GM15510 (cell line): ENCODE data around the gene NFIC.

Experiments
- POLR2A ChIP-seq: IDR thresholded peaks from 3 replicates; pipeline ENCODE4 v1.6.1; 2011; ENCODE audit warnings: borderline replicate concordance; ENCODE audit not compliant: insufficient read length; ENCODE audit errors: extremely low read depth

Gene NFIC

DNA sequence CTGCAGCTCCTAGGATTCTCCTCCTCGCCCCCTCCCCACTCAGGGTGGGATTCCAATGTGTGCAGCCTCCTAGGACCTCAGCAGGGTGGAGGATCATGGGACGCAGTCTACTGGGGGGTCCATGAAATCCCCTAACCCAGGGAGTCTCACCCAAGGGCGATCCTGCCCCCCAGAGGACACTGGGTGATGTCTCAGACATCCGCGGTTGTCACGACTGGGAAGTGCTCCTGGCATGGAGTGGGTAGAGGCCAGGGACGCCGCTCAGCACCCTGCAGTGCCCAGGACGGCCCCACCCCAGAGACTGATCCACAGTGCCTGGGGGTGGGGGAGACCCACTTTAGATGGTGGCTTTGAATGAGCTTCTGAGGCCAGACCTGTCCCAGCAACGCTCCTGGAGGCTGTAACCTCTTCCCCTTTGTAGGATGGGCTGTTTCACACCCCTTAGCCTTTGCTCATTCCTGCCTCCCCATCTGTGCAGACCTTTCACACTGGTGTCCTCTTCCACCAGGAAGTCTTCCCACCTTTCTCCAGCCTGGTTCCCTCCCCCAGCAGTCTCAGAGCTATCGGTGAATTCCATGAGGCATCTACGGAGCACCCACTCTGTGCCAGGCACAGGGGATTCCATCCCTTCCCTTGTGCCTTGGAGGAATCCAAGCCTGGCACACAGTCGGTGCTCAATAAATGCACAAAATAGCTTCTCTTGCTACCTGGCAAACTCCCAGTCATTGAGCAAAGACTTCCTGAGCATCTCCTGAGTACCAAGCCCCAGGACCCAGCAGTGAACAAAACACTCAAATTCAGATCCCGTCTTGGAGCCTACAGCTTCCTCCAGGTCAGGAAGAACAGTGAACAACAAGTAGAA is 103.5 kb downstream of the NFIC start:
- TF ChIP-seq POLR2A: no peak

DNA sequence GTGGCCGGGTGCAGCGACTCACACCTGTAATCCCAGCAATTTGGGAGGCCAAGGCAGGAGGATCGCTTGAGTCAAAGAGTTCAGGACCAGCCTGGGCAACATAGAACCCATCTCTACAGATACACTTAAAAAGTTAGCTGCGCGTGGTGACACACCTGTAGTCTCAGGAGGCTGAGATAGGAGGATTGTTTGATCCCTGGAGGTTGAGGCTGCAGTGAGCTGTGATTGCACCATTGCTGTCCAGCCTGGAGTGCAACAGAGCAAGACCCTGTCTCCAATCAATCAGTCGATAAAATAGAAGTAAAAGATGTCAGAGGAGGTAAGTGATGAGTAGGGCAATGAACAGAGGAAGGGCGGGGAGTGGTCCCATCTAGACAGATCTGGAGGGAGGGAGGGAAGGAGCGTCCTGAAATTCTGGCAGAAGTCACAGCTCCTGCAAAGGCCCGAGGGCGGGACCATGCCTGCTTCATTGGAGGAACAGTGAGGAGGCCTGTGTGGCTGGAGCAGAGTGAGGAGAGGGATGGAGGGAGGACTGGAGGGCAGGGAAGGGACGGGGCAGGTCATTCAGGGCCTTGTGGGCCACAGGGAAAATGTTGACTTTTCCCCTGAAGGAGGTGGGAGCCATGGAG is 104.2 kb downstream of the NFIC start:
- TF ChIP-seq POLR2A: no peak

DNA sequence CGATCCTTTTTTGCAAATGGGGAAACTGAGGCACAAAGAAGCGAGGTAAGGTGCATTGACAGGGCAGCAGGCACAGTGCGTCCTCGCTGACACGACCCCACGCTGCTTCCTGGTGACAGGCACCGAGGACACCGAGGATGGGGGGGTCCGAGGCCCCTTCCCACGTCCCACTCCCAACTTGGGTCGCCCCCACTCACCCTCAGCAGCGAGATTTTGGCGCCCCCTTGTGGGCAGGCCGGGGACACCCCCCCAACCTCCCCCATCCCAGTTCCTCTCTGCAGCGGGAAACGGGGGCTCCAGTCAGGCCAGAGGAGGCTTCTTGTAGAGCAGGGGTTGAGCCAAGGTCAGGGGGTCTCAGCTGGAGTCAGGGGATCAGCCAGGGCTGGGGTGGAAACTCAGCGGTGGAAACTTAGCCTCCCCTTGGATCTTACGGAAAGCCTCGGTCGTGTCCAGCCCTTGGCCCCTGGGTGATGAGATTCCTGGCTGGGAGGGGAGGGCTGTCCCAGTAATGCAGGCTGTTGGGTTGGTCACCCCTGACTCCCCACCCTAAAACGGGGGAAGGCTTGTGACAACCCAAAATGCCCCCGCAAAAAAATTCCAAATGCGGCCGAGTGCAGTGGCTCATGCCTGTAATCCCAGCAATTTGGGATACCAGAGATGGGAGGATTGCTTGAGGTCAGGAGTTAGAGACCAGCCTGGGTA is 105.7 kb downstream of the NFIC start:
- TF ChIP-seq POLR2A: no peak

DNA sequence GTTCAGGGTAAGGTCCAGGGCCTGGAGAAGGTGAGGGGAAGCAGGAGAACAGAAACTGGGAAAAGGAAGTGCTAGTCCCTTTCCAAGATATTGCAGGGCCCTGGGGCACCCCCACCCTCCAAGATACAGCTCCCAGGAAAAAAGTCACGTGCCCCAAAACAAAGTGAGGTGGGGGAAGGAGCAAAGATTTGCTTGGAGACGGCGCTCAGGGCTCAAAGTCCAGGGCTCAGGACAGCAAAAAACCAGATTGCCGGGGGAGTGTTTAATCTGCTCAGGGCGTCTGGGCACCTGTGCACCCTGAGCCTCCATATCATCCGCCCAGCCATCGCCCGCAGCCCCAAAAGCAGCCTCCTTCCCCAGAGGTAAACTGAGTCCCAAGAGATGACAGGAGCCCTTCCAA is 107.6 kb downstream of the NFIC start:
- no peak for TF ChIP-seq POLR2A

DNA sequence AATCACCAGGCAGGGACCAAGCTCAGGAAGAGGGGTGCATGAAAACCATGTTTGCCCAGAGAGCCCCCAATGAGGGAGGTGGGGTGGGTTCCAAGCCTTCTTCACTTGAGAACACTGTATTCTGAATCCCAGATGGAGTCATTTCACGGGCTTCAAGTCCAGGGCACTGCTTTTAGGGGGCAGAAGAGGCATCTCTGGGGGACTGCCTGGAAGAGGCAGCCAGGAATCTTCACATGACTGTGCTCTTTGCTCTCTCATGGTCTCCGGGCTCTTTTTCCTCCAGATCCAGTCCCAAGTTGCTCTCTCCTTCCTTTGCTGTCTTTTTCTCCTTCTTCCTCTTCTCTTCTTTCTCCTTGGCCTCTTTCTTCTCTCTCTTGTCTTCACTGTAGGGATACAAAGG is 108.2 kb downstream of the NFIC start:
- no peak for TF ChIP-seq POLR2A

DNA sequence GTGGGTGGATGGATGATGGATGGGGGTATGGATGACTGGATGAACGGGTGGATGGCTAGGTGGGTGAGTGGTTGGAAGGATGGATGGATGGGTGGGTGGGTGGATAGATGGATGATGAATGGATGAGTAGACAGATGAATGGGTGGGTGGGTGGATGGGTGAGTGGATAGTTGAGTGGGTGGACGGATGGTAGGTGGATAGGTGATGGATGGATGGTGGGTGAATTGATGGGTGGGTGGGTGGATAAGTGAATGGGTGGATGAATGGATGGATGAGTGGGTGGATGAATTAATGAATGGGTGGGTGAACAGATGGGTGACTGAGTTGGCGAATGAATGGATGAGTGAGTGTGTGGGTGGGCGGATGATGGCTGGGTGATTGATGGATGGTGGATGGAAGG is 109.1 kb downstream of the NFIC start:
- TF ChIP-seq POLR2A: no peak

DNA sequence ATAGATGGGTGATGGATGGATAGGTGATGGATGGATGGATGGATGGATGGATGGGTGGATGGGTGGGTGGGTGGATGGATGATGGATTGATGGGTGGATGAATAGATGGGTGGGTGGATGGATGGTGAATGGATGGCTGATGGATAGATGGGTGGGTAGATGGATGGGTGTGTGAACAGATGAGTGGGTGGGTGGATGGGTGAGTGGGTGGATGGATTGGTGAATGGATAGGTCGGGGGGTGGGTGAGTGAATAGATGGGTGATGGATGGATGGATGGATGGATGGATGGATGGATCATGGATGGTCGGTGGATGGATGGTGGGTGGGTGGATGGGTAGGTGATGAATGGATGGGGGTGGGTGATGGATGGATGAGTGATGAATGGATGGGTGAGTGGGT is 110.4 kb downstream of the NFIC start:
- TF ChIP-seq POLR2A: no peak

DNA sequence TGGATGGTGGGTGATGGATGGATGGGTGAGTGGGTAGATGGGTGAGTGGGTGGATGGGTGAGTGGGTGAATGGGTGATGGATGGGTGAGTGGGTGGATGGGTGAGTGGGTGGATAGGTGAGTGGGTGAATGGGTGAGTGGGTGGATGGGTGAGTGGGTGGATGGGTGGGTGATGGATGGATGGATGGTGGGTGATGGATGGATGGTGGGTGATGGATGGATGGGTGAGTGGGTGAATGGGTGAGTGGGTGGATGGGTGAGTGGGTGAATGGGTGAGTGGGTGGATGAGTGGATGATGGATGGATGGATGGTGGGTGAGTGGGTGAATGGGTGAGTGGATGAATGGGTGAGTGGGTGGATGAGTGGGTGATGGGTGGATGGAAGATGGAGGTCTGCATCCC is 111.1 kb downstream of the NFIC start:
- TF ChIP-seq POLR2A: no peak

DNA sequence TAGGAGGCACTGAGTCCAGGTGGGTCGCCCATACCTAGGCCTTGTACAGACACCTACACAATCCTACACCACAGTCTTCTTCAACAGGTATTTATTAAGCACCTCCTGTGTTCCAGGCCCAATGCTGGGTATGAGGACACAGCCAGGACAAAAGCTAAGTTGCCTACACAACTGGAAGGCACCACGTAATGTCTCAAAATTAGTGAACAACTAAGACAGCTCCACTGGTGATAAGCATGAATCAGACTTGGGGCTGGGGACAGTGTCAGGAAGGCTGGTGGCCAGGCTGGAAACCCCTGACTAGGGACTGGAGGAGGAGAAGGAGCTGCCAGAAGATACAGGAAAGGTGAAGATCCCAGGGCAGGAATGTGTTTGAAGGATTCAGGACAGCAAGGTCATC is 111.6 kb downstream of the NFIC start:
- TF ChIP-seq POLR2A: no peak

DNA sequence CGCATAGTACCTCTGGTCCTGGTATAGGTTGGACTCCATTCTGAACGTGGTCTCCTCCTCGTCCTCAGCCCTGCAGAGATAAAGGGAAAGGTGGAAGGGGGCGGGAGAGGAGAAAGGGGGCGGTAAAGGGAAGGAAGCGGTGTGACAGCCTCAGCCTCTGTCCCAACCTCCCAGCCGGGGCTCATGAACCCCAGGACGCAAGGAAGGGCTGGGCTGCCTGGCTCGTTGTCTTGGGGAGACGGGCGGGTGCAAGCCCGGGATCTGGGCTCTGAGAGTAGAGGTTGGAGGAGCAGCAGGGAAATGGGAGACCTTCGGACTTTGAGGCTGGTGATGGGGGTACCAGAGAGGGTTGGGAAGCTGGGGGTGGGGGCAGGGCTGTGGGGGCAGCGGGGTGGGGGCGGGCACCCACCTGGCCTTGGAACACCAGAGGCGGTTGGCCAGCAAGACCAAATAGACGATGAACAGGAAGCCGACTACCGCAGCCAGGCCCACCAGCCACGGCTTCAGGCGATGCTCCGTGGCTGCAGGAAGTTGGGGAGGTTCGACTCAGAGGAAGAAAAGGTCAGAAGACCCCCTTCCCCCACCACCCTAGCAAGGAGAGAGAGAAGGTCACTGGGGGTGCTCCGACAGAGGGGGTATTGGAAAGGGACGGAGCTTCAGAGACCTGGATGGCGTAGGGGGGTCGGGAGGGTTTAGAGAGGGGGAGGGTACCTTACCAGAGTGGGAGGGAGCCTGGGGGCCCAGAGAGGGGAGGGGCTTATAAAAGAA is 112.2 kb downstream of the NFIC start:
- TF ChIP-seq POLR2A: no peak

DNA sequence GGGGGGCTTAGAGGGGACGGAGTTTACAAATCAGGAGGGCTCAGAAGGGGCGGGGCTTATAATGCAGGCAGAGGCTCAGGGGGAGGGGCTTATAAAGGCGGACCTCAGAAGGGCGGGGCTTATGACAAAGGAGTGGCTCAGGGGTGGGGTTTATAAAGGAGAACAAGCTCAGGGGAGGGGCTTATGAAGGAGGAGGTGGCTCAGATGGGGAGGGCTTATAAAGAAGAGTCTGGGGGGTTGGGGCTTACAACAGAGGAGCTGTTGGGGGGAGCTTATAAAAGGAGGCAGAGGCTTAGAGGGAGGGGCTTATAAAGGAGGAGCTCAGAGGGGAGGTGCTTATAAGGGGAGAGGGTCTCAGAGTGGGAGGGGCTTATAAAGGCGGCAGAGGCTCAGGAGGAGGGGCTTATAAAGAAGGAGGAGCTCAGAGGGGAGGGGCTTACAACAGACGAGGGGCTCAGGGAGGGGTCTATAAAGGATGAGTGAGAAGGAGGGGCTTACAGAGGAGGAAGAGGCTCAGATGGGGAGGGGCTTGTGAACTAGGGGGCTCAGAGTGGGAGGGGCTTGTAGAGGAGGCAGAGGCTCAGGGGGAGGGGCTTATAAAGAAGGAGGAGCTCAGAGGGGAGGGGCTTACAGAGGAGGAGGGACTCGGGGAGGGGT is 112.9 kb downstream of the NFIC start:
- TF ChIP-seq POLR2A: no peak

DNA sequence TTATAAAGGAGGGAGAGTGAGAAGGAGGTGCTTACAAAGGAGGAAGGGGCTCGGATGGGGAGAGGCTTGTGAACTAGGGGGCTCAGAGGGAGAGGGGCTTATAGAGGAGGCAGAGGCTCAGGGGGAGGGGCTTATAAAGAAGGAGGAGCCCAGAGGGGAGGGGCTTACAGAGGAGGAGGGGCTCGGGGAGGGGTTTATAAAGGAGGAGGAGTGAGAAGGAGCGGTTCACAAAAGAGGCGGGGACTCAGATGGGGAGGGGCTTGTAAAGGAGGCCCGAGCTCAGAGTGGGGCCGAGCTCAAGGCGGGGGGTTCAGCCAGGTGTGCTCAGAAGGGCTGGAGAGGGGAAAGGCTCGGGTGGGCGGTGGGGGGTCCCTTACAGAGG is 113.4 kb downstream of the NFIC start:
- no peak for TF ChIP-seq POLR2A

DNA sequence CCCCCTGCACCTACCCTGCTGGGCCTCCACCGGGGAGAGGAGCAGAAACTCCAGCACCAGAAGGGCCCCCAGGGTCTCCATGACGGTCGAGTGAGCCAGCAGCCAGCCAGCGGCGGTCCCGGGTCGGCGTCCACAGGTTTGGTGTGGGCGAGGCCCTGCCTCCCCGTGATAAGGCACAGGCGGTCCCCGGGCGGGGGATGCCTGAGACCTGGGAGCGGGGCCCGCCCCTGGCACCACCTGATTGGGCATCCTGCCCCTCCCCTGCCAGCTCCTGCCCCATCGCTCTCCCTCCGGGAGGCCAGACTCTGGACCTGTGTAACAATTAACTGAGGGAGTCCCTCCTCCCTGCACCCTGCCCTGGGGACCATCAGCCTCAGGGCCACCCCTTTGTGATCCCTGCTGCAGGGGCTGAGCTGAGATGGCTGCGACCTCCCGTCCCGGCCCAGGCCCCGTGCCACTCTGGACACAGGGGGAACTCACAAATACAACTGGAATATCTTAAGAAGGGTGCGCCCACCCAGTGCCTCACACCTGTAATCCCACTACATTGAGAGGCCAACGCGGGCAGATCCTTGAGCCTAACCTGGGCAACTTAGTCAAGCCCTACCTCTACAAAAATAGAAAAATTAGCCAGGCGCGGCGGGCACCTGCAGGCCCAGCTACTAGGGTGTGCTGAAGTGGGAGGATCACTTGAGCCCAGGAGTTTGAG is 114.2 kb downstream of the NFIC start, which contains the start of gene SMIM24:
TSS of gene SMIM24 (minus strand) at position 143 of the 709 bp plus-strand sequence. CDS start at position 81, 62 bp downstream.
- no peak for TF ChIP-seq POLR2A
